ENCODE results near the gene FES. TPM values are rescaled to one million over a fixed set of nuclear protein-coding genes. Genes with fewer than 3 reads are reported as not detected.

FES gene
- total RNA-seq, 1 experiment from 2014 or later, result 6.7 TPM

GRCh38 chr15:90837094-90837493 is 47.2 kb upstream of the FES start:
- no peaks in the 10 kb centered on the region for H3K79me2 ChIP-seq (ENCODE audit: insufficient read depth, low read length)
- no peak overlapping the region for H3K9ac ChIP-seq (ENCODE audit: extremely low read depth, insufficient read length, low read length)
- Mint-ChIP-seq H3K9me3 (no peaks in the 10 kb centered on the region; a peak in 1 of 5 replicates), H3K4me3 (no peak overlapping the region; a peak in 1 of 5 replicates), H3K36me3 (ENCODE audit: insufficient read depth in 1 of 3, low read depth in 3 of 3) (no peaks in the 10 kb centered on the region), H3K27me3 (ENCODE audit: low read depth) (peaks cover 6% of the 10 kb centered on the region), H3K4me1 (peaks cover 40 to 41% of the 10 kb centered on the region in 2 experiments), H3K27ac (peak overlapping the region in 1 of 3 experiments; percentile 98; a peak in 1 of 7 replicates)
- H2BK5ac ChIP-seq (ENCODE audit: insufficient read length, low read length), result no peak overlapping the region
- H3K23ac ChIP-seq (ENCODE audit: insufficient read length, low read depth, low read length), result no peak overlapping the region
- TF ChIP-seq CTCF (conservative IDR thresholded peaks at IDR 0.05), result no peak
- no peak overlapping the region for H2AFZ ChIP-seq (ENCODE audit: low read length)
- no peak overlapping the region for H3K14ac ChIP-seq (ENCODE audit: insufficient read depth, low read length)
- no peak overlapping the region for H3K4me2 ChIP-seq (ENCODE audit: insufficient read depth, insufficient read length, low read length)
- H2AK5ac ChIP-seq (ENCODE audit: insufficient read length, low read length), result no peak overlapping the region
- no peak overlapping the region for H4K91ac ChIP-seq (ENCODE audit: insufficient read length, low read depth, low read length)
- no peak overlapping the region for H2BK20ac ChIP-seq (ENCODE audit: low read depth, low read length, poor library complexity, severe bottlenecking)
- H3K18ac ChIP-seq (ENCODE audit: insufficient read length, low read depth, low read length), result no peak overlapping the region
- WGBS (ENCODE audit: extremely low coverage, insufficient read length, low lambda C conversion rate), result no CpG with 5 or more reads among the region's 11 CpGs
- no peaks in the 10 kb centered on the region for H4K20me1 ChIP-seq (ENCODE audit: control insufficient read depth, insufficient read depth, insufficient read length)
- no peak overlapping the region for H2BK12ac ChIP-seq (ENCODE audit: insufficient read length, low read depth, low read length)
- DNase-seq, result no peak
- H3K27me3 ChIP-seq (ENCODE audit: insufficient read depth, low read length), result no peaks in the 10 kb centered on the region
- no peak overlapping the region for H3K27ac ChIP-seq (ENCODE audit: insufficient read length, low read depth, low read length)
- no peak overlapping the region for H2BK15ac ChIP-seq (ENCODE audit: low read depth, low read length)
- no peak overlapping the region for H2BK120ac ChIP-seq (ENCODE audit: low read depth, low read length, poor library complexity, severe bottlenecking)
- no peaks in the 10 kb centered on the region for H3K23me2 ChIP-seq (ENCODE audit: insufficient read length, low read depth, low read length, poor library complexity, severe bottlenecking)
- no peak overlapping the region for H3K4ac ChIP-seq (ENCODE audit: low read depth, low read length)
- H3K79me1 ChIP-seq (ENCODE audit: insufficient read depth, low read depth, low read length, poor library complexity, severe bottlenecking), result no peaks in the 10 kb centered on the region
- H3K9me3 ChIP-seq (ENCODE audit: control insufficient read depth, low read depth, low read length), result no peaks in the 10 kb centered on the region
- no peak overlapping the region for H3K56ac ChIP-seq (ENCODE audit: insufficient read length, low read depth, low read length)
- H3K4me1 ChIP-seq (ENCODE audit: insufficient read depth, low read length), result peaks cover 5% of the 10 kb centered on the region; the same call in 1 of the 2 replicates
- no peak overlapping the region for H3T11ph ChIP-seq (ENCODE audit: low read length)
- H4K8ac ChIP-seq (replicated peaks; ENCODE audit: insufficient read length, low read depth, low read length), result no peak overlapping the region
- H4K5ac ChIP-seq (ENCODE audit: insufficient read length, low read depth, low read length), result no peak overlapping the region

Measured in H9 (cell line).